Liver (tissue), 3 donors: ENCODE measurements around the gene ITGAE.

Experiments
- GABPA ChIP-seq, 2 donors: IDR thresholded peaks in 1 of 2; conservative IDR thresholded peaks in 1 of 2; 2 replicates each; pipeline ENCODE4 v1.6.1; 2016; ENCODE audit warnings: antibody characterized with exemption in 2 of 2, mild to moderate bottlenecking in 1 of 2, moderate library complexity in 1 of 2
- HNF4A ChIP-seq, 2 donors: conservative IDR thresholded peaks; 2 replicates each; pipeline ENCODE4 v1.6.1; 2016; ENCODE audit warnings: antibody characterized with exemption in 2 of 2, mild to moderate bottlenecking in 2 of 2
- JUND ChIP-seq, 2 donors: IDR thresholded peaks; 2 replicates each; pipeline ENCODE4 v1.6.1; 2016; ENCODE audit warnings: antibody characterized with exemption in 2 of 2
- NR2F2 ChIP-seq: IDR thresholded peaks from 2 replicates; pipeline ENCODE4 v1.6.1; 2016; ENCODE audit warnings: antibody characterized with exemption
- RAD21 ChIP-seq, 2 donors: IDR thresholded peaks; 2 replicates each; pipeline ENCODE4 v1.6.1; 2016; ENCODE audit warnings: antibody characterized with exemption in 2 of 2, mild to moderate bottlenecking in 2 of 2
- RXRA ChIP-seq, 2 donors: IDR thresholded peaks; 2 replicates each; pipeline ENCODE4 v1.6.1; 2017 to 2018; ENCODE audit warnings: antibody characterized with exemption in 2 of 2, mild to moderate bottlenecking in 1 of 2
- YY1 ChIP-seq: IDR thresholded peaks from 2 replicates; pipeline ENCODE4 v1.6.1; 2016; ENCODE audit warnings: antibody characterized with exemption, mild to moderate bottlenecking
- TF ChIP-seq, protein P1 (sequence below): fragments of 150-350 bp; IDR thresholded peaks from 2 replicates; pipeline ENCODE4 v1.5.1; 2017; ENCODE audit warnings: improper control_type of control experiment, low read depth, low read length; ENCODE audit not compliant: missing input control
- TF ChIP-seq, protein P2 (sequence below): IDR thresholded peaks from 2 replicates; pipeline ENCODE4 v1.6.1; 2016; ENCODE audit warnings: antibody characterized with exemption
- TF ChIP-seq, protein P3 (sequence below): IDR thresholded peaks from 2 replicates; pipeline ENCODE4 v1.6.1; 2016; ENCODE audit warnings: antibody characterized with exemption
- TF ChIP-seq, protein P4 (sequence below): IDR thresholded peaks from 2 replicates; pipeline ENCODE4 v1.6.1; 2016; ENCODE audit warnings: antibody characterized with exemption, mild to moderate bottlenecking
- donor health status: healthy.
- donor health status: healthy.

DNA sequence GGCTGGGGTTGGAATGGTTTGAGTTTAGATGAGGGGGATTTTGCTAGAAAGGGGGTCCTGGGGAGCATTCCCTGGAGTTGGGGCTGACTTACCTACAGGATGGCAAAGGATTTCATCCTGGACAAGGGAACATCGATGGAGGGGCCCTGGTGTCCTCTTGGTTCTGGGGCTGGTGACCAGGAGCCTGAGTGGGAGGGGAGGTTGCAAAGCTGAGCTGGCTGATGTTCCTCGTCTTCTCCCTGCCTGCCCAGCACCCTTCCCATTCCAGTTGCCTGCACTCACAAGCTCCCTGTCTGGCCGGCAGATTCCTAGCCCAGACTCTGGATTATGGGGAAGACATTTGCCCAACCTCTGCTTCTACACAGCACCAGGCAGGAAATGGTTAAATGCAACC, 37.2 kb downstream of the ITGAE start:
- TF ChIP-seq, protein P1, sequence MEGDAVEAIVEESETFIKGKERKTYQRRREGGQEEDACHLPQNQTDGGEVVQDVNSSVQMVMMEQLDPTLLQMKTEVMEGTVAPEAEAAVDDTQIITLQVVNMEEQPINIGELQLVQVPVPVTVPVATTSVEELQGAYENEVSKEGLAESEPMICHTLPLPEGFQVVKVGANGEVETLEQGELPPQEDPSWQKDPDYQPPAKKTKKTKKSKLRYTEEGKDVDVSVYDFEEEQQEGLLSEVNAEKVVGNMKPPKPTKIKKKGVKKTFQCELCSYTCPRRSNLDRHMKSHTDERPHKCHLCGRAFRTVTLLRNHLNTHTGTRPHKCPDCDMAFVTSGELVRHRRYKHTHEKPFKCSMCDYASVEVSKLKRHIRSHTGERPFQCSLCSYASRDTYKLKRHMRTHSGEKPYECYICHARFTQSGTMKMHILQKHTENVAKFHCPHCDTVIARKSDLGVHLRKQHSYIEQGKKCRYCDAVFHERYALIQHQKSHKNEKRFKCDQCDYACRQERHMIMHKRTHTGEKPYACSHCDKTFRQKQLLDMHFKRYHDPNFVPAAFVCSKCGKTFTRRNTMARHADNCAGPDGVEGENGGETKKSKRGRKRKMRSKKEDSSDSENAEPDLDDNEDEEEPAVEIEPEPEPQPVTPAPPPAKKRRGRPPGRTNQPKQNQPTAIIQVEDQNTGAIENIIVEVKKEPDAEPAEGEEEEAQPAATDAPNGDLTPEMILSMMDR: no peak
- TF ChIP-seq JUND (IDR thresholded peaks at IDR 0.05) (no peak), NR2F2 (no peak), GABPA (IDR thresholded peaks at IDR 0.05 in 1 of 2, conservative IDR thresholded peaks at IDR 0.05 in 1 of 2) (no peak), RAD21 (IDR thresholded peaks at IDR 0.05) (no peak), YY1 (no peak), RXRA (IDR thresholded peaks at IDR 0.05) (no peak), HNF4A (conservative IDR thresholded peaks at IDR 0.05) (no peak)
- TF ChIP-seq, protein P2, sequence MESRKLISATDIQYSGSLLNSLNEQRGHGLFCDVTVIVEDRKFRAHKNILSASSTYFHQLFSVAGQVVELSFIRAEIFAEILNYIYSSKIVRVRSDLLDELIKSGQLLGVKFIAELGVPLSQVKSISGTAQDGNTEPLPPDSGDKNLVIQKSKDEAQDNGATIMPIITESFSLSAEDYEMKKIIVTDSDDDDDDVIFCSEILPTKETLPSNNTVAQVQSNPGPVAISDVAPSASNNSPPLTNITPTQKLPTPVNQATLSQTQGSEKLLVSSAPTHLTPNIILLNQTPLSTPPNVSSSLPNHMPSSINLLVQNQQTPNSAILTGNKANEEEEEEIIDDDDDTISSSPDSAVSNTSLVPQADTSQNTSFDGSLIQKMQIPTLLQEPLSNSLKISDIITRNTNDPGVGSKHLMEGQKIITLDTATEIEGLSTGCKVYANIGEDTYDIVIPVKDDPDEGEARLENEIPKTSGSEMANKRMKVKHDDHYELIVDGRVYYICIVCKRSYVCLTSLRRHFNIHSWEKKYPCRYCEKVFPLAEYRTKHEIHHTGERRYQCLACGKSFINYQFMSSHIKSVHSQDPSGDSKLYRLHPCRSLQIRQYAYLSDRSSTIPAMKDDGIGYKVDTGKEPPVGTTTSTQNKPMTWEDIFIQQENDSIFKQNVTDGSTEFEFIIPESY: no peak
- TF ChIP-seq, protein P3, sequence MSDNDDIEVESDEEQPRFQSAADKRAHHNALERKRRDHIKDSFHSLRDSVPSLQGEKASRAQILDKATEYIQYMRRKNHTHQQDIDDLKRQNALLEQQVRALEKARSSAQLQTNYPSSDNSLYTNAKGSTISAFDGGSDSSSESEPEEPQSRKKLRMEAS: no peak
- TF ChIP-seq, protein P4, sequence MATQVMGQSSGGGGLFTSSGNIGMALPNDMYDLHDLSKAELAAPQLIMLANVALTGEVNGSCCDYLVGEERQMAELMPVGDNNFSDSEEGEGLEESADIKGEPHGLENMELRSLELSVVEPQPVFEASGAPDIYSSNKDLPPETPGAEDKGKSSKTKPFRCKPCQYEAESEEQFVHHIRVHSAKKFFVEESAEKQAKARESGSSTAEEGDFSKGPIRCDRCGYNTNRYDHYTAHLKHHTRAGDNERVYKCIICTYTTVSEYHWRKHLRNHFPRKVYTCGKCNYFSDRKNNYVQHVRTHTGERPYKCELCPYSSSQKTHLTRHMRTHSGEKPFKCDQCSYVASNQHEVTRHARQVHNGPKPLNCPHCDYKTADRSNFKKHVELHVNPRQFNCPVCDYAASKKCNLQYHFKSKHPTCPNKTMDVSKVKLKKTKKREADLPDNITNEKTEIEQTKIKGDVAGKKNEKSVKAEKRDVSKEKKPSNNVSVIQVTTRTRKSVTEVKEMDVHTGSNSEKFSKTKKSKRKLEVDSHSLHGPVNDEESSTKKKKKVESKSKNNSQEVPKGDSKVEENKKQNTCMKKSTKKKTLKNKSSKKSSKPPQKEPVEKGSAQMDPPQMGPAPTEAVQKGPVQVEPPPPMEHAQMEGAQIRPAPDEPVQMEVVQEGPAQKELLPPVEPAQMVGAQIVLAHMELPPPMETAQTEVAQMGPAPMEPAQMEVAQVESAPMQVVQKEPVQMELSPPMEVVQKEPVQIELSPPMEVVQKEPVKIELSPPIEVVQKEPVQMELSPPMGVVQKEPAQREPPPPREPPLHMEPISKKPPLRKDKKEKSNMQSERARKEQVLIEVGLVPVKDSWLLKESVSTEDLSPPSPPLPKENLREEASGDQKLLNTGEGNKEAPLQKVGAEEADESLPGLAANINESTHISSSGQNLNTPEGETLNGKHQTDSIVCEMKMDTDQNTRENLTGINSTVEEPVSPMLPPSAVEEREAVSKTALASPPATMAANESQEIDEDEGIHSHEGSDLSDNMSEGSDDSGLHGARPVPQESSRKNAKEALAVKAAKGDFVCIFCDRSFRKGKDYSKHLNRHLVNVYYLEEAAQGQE: no peak
